ENCODE results near the gene FPR3. TPM values are rescaled to one million over a fixed set of nuclear protein-coding genes. Genes with fewer than 3 reads are reported as not detected.
"Not testable (repeated sequence)": the region's sequence is repeated elsewhere in the genome, so short reads cannot be mapped to it uniquely, and the experiment has no call there.

The FPR3 gene
- total RNA-seq (2014; rRNA removed; shearing (Covaris generic)) = not detected in 2 replicates

DNA sequence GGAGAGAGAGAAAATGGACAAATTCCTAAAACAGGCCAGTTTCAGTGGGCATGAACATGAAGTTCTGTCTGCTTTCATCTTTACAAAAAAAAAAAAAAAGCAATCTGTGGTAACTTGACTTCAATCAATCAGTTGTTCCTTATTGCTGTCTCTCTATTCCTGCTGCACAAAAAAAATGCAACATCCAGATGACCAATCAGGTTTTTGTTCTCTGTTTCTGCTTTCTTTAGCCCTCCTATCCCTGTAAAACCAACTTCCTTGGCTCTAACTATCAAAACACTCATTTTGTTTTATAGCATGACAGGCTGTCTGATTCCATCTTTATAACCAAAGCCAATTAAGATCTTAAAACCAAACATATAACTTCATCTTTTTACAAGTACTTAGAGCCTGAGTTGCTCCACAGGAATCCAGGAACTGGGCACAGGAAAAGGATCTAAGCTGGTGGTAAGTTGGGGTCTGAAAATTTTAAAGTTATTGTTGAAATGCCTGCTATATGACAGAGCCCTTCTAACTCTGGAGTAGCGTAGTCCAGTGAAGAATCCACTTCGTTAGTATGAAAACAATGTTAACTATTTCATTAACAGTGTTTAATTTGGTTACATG lies at the start of gene FPR3:
TSS of gene FPR3 (plus strand) at position 273 of the 606 bp plus-strand sequence. CDS start 28,592 bp downstream, outside the sequence.
- no peak for DNase-seq (ENCODE audit: low spot score)
- in situ Hi-C loops (cut with HindIII; ENCODE audit: low sequenced_read_pairs) = no loop called here

DNA sequence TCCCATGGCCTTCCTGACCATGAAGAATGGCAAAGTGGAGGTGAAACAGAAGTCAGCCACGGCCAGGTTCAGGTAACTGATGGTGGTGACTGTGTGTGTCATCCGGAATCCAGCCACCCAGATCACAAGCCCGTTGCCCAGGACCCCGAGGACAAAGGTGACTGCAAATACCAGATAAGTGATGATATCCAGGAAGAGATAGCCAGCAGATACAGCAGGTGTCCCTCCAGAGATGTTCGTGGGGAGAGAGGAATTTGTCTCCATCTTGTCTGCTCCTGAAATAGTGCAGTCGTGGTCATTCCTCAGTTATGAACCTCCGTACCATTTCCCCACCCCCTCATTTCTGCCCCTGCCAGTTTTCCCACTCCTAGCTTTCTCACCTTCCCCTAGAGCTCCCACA lies 48.2 kb upstream of the FPR3 start:
- in situ Hi-C loops (cut with HindIII; ENCODE audit: low sequenced_read_pairs) = no loop called here
- DNase-seq (ENCODE audit: low spot score) = no peak

- in situ Hi-C loops (cut with HindIII; ENCODE audit: low sequenced_read_pairs) = no loop called here
- DNase-seq (ENCODE audit: low spot score) = no peak
Observed at GRCh38 chr19:51749979-51750378, 45.0 kb upstream of the FPR3 start.

- in situ Hi-C loops (cut with HindIII; ENCODE audit: low sequenced_read_pairs) = no loop called here
- no peak for DNase-seq (ENCODE audit: low spot score)
Observed at GRCh38 chr19:51750400-51751094, 44.4 kb upstream of the FPR3 start.

- DNase-seq (ENCODE audit: low spot score) = no peak
- in situ Hi-C loops (cut with HindIII; ENCODE audit: low sequenced_read_pairs) = no loop called here
Observed at GRCh38 chr19:51751655-51752054, 43.3 kb upstream of the FPR3 start, which contains the start of gene FPR1. TSS of gene FPR1 (minus strand) at chr19:51751878. CDS start at chr19:51746994, 4,884 bp downstream.

GRCh38 chr19:51754109-51754508 lies 40.8 kb upstream of the FPR3 start:
- in situ Hi-C loops (cut with HindIII; ENCODE audit: low sequenced_read_pairs) = no loop called here
- DNase-seq (ENCODE audit: low spot score) = no peak

DNA sequence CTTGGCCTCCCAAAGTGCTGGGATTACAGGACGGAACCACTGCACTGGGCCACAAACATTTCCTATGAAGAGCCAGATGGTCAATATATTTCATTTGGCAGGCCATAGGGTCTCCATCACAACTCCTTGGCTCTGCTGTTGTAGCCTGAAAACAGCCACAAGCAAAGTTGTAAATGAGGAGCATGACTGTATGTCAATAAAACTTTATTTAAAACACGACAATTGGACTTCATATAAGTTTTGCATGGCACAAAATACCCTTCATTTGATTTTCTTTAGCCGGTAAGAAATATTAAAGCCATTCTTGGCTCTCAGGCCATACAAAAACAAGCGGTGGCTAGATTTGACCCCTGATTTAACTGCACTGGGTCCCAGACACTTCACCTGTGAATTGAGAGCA lies 40.2 kb upstream of the FPR3 start:
- in situ Hi-C loops (cut with HindIII; ENCODE audit: low sequenced_read_pairs) = no loop called here
- DNase-seq (ENCODE audit: low spot score) = no peak

DNA sequence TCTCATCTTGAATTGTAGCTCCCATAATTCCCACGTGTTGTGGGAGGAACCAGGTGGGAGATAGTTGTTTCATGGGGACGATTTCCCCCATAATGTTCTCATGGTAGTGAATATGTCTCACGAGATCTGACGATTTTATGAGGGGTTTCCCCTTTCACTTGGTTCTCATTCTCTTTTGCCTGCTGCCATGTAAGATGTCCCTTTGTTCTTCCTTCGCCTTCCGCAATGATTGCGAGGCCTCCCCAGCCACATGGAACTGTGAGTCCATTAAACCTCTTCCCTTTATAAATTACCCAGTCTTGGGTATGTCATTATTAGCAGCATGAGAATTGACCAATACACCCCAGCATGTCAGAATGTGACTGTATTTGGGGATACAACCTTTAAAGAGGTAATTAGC lies 39.4 kb upstream of the FPR3 start:
- DNase-seq (ENCODE audit: low spot score) = no peak
- in situ Hi-C loops (cut with HindIII; ENCODE audit: low sequenced_read_pairs) = no loop called here

DNA sequence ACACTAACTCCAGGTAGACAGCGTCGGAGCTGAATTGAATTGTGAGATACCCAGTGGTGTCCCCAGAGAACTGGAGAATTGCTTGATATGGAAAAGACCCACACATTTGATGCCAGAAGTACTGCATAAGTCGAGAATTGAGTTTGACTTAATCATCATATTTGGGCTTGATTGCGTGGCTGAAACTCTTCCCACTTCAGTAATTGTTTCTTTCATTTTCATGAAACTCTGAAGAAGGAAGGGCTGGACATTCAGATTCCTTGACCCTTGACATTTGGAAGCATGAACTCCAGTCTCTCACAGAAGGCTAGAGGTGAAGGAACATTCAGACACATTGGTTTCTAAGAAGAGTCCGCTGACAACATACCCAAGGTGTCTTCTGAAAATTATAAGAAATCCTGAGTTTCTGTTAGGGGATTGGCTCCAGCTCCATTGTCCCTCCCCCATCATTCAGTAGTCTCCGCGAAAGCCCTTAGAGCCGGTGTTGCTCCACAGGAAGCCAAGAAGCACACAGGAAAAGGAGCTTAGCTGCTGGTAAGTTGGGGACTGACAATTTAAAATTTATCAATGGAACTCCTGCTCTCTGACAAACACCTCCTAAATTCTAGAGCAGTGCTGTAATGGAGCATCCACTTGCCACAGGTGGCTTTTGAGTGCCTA lies 34.1 kb upstream of the FPR3 start, which contains the start of gene FPR2:
TSS of gene FPR2 (plus strand) at position 484 of the 660 bp plus-strand sequence. CDS start 7,479 bp downstream, outside the sequence.
- DNase-seq (ENCODE audit: low spot score) = no peak
- in situ Hi-C loops (cut with HindIII; ENCODE audit: low sequenced_read_pairs) = no loop called here

GRCh38 chr19:51761696-51762095 lies 33.3 kb upstream of the FPR3 start:
- in situ Hi-C loops (cut with HindIII; ENCODE audit: low sequenced_read_pairs) = no loop called here
- DNase-seq (ENCODE audit: low spot score) = no peak

- in situ Hi-C loops (cut with HindIII; ENCODE audit: low sequenced_read_pairs) = no loop called here
- DNase-seq (ENCODE audit: low spot score) = no peak
Observed at GRCh38 chr19:51765086-51765485, 29.9 kb upstream of the FPR3 start.

DNA sequence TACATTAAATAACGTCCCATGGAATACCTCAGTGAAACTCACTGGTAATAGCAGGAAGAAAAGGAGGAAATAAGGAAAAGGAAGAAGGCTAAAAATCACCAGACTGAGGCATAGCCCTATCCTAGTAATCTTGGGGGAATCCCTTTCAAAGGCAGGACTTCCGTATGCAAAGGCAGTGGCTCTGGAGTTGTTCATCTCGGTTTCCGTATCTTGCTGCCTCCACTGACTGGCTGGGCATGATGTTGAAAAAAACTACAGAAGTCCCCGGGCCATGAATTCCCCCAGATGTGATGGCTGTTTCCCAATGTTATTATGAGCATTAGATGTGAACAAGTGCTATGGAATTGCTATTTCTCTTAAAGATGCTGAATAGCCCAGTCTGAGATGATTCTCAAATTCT lies 28.5 kb upstream of the FPR3 start:
- no peak for DNase-seq (ENCODE audit: low spot score)
- in situ Hi-C loops (cut with HindIII; ENCODE audit: low sequenced_read_pairs) = no loop called here

- in situ Hi-C loops (cut with HindIII; ENCODE audit: low sequenced_read_pairs) = no loop called here
- DNase-seq (ENCODE audit: low spot score) = no peak
Observed at GRCh38 chr19:51771376-51772130, 23.4 kb upstream of the FPR3 start.

DNA sequence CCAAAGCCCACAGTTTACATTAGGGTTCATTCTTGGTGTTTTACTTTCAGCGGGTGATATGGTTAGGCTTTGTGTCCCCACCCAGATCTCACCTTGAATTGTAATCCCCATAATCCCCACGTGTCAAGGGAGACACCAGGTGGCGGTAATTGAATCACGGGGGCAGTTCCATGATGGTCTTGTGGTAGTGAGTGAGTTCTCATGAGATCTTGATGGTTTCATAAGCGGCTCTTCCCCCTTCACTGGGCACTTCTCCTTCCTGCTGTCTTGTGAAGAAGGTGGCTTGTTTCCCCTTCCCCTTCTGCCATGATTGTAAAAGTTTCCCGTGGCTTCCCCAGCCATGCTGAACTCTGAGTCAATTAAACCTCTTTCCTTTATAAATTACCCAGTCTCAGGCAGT lies 22.0 kb upstream of the FPR3 start:
- in situ Hi-C loops (cut with HindIII; ENCODE audit: low sequenced_read_pairs) = no loop called here

DNA sequence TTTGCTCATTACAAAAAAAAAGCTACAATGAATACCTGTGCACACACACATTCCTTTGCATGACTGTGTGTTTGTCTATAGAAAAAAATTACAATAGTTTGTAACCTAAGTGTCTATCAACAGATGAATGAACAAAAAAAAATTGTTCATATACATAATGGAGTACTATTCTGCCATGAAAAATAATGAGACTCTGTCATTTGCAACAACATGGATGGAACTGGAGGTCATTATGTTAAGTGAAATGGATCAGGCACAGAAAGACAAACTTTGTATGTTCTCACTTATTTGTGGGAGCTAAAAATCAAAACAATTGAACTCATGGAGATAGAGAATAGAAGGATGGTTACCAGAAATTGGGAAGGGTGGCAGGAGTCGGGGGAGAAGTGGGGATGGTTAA lies 18.4 kb upstream of the FPR3 start:
- DNase-seq (ENCODE audit: low spot score); in situ Hi-C loops (cut with HindIII; ENCODE audit: low sequenced_read_pairs): not testable (repeated sequence)

More for the DNA sequence above, 22.0 kb upstream of the FPR3 start:
- no peak for DNase-seq (ENCODE audit: low spot score)

GRCh38 chr19:51777570-51778462 lies 17.1 kb upstream of the FPR3 start:
- in situ Hi-C loops (cut with HindIII; ENCODE audit: low sequenced_read_pairs) = no loop called here
- DNase-seq (ENCODE audit: low spot score) = peak; percentile 89

DNA sequence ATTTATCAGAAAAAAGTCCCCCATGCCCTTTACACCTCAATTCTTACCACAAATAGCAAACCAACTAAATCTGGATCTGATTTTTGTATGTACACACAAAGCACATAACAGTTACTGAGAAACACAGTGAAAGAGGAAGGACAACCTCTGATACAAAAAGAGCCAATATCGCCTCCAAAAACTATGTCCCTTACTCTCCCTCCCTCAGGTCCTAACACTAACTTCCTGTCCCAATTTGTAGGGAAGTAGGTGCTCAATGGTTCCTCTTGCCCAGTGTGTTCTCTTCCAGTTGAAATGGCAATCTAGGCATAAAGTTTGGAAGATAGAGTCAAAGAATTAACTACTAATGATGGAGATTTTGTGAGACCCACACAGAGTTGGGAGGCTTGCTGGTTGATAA lies 15.8 kb upstream of the FPR3 start:
- DNase-seq (ENCODE audit: low spot score) = no peak
- in situ Hi-C loops (cut with HindIII; ENCODE audit: low sequenced_read_pairs) = no loop called here

- in situ Hi-C loops (cut with HindIII; ENCODE audit: low sequenced_read_pairs) = no loop called here
Observed at GRCh38 chr19:51779703-51780102, 15.3 kb upstream of the FPR3 start.

DNA sequence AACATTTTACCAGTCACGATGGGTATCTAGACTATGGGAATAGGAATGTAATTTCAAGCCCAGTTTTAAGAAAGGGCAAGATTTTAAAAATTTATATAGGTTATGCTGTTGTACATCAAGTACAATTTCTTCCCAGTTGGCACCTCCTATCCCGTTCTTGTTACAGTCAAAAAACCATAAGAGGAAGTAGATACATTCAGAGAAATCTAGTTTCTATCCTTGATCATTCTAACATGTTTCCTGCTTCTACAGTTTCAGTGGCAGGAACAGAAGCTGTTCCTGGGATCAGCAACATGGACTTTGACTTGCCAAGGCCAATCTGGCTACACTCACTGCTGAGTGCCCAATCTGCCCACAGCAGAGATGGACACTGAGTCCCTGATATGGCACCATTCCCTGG lies 14.7 kb upstream of the FPR3 start:
- in situ Hi-C loops (cut with HindIII; ENCODE audit: low sequenced_read_pairs) = no loop called here
- no peak for DNase-seq (ENCODE audit: low spot score)

More at GRCh38 chr19:51779703-51780102, 15.3 kb upstream of the FPR3 start:
- DNase-seq (ENCODE audit: low spot score) = no peak

Data from G401 (cell line).